Naive thymus-derived CD4-positive, alpha-beta T cell (primary cell): ENCODE measurements around the gene MBOAT2. TPM values are rescaled to one million over a fixed set of nuclear protein-coding genes. Genes with fewer than 3 reads are reported as not detected.
A peak's percentile ranks its signal among the peaks of the same experiment; 100 is the strongest.

ENCODE experiments used
- ATAC-seq: fragments of 150-1000 bp; cut with Tn5 transposase; 2 replicates; pipeline ENCODE4 v1.10.0; 2021; ENCODE audit warnings: mild to moderate bottlenecking, moderate library complexity
- CTCF ChIA-PET: fragments of 350-600 bp; sonication (Branson Sonifier 250); formaldehyde crosslinking; loops from one replicate; lab custom pipeline; 2021; ENCODE audit warnings: antibody characterized with exemption; lab: Charles Lee
- POLR2A ChIA-PET: fragments of 350-600 bp; sonication (Branson Sonifier 250); formaldehyde crosslinking; loops from one replicate; lab custom pipeline; 2021; ENCODE audit warnings: antibody characterized with exemption, inconsistent platforms; lab: Charles Lee
- DNase-seq, 9 donors: peaks; one replicate each; pipeline versions ENCODE4 v3.0.0 to v3.0.0-alpha.2; 2020 to 2022; ENCODE audit warnings: mixed read lengths in 1 of 9
- H3K27ac ChIP-seq: one replicate; pipeline ENCODE4 v1.7.0; 2013; ENCODE audit warnings: mild to moderate bottlenecking, low read depth, low read length, moderate library complexity
- H3K27me3 ChIP-seq, 2 donors: one replicate each; pipeline ENCODE4 v1.7.0; 2013; ENCODE audit warnings: low read length in 2 of 2, mild to moderate bottlenecking in 2 of 2, moderate library complexity in 2 of 2; ENCODE audit not compliant: control insufficient read depth in 2 of 2, insufficient read depth in 2 of 2
- H3K36me3 ChIP-seq, 3 experiments: 1 replicate in 2 of 3; 2 replicates in 1 of 3; pipeline ENCODE4 v1.7.0; 2013; ENCODE audit warnings: low read length in 3 of 3, mild to moderate bottlenecking in 3 of 3, moderate library complexity in 1 of 3; ENCODE audit not compliant: insufficient read depth in 3 of 3, control insufficient read depth in 2 of 3
- H3K4me1 ChIP-seq, 2 donors: one replicate each; pipeline ENCODE4 v1.7.0; 2013; ENCODE audit warnings: low read length in 2 of 2, mild to moderate bottlenecking in 2 of 2, moderate library complexity in 1 of 2; ENCODE audit not compliant: control insufficient read depth in 2 of 2, insufficient read depth in 2 of 2
- H3K4me3 ChIP-seq: 2 replicates; pipeline ENCODE4 v1.7.0; 2013; ENCODE audit warnings: mild to moderate bottlenecking, low read length
- H3K9me3 ChIP-seq, 3 experiments: 1 replicate in 2 of 3; 2 replicates in 1 of 3; pipeline ENCODE4 v1.7.0; 2013; ENCODE audit warnings: low read length in 3 of 3; ENCODE audit not compliant: control insufficient read depth in 2 of 3
- H3K27ac Mint-ChIP-seq, 9 donors: one replicate each; pipeline ENCODE4 v1.8.0; 2020 to 2022; ENCODE audit warnings: mixed read lengths in 9 of 9, mild to moderate bottlenecking in 8 of 9, moderate library complexity in 5 of 9, inconsistent platforms in 2 of 9
- H3K27me3 Mint-ChIP-seq, 5 donors: one replicate each; pipeline ENCODE4 v1.8.0; 2021 to 2022; ENCODE audit warnings: mixed read lengths in 5 of 5, mild to moderate bottlenecking in 1 of 5
- H3K36me3 Mint-ChIP-seq, 5 donors: one replicate each; pipeline ENCODE4 v1.8.0; 2020 to 2022; ENCODE audit warnings: mixed read lengths in 5 of 5, mild to moderate bottlenecking in 3 of 5, inconsistent platforms in 1 of 5
- H3K4me1 Mint-ChIP-seq, 7 donors: one replicate each; pipeline ENCODE4 v1.8.0; 2020 to 2022; ENCODE audit warnings: mixed read lengths in 7 of 7, mild to moderate bottlenecking in 3 of 7, inconsistent platforms in 1 of 7
- H3K4me3 Mint-ChIP-seq, 10 donors: one replicate each; pipeline ENCODE4 v1.8.0; 2020 to 2022; ENCODE audit warnings: mild to moderate bottlenecking in 10 of 10, mixed read lengths in 10 of 10, moderate library complexity in 6 of 10, inconsistent platforms in 2 of 10
- H3K9me3 Mint-ChIP-seq, 11 donors: one replicate each; pipeline ENCODE4 v1.8.0; 2020 to 2022; ENCODE audit warnings: mixed read lengths in 11 of 11, mild to moderate bottlenecking in 4 of 11, inconsistent platforms in 1 of 11, moderate library complexity in 1 of 11
- intact Hi-C, 2 donors: fragments of 100-400 bp; cut with micrococcal nuclease; formaldehyde crosslinking; loops; one replicate each; pipeline ENCODE4 v1.15.1; 2023
- polyA plus RNA-seq, 2 donors: library from polyadenylated mRNA; unstranded; fragments of 300-500 nt; fragmentation: Illumina TruSeq; gene quantifications; one replicate each; pipeline ENCODE4 v1.2.3, GENCODE V29; 2021
- total RNA-seq, 6 experiments: library from RNA in 5 of 6; stranded (reverse) in 5 of 6; gene quantifications; 1 replicate in 5 of 6; 2 replicates in 1 of 6; pipeline ENCODE4 v1.2.3 and lab custom pipeline; 2021 to 2026

MBOAT2 gene
- total and polyA plus RNA-seq, 7 experiments from 2014 or later, result 0.90 to 6.0 (median 1.9) TPM

GRCh38 chr2:8841932-8842331, 161.6 kb downstream of the MBOAT2 start:
- CTCF ChIA-PET, result no interaction called here
- H3K4me3 ChIP-seq, result no peak overlapping the region
- Mint-ChIP-seq H3K27me3 (peaks cover 15 to 32% (median 20%) of the 10 kb centered on the region in 5 donors), H3K36me3 (peaks cover 0 to 7% (median 4%) of the 10 kb centered on the region in 5 donors), H3K27ac (no peak overlapping the region), H3K4me3 (no peak overlapping the region), H3K9me3 (no peaks in the 10 kb centered on the region), H3K4me1 (peaks cover 0 to 17% (median 8%) of the 10 kb centered on the region in 7 donors)
- ATAC-seq (no peak), DNase-seq (no peak)
- H3K9me3 ChIP-seq, result no peaks in the 10 kb centered on the region
- H3K4me1 ChIP-seq, result peaks cover 4% of the 10 kb centered on the region in 2 donors
- H3K27me3 ChIP-seq, result no peaks in the 10 kb centered on the region
- H3K36me3 ChIP-seq, result peaks cover 0 to 5% (median 0%) of the 10 kb centered on the region in 3 experiments
- H3K27ac ChIP-seq, result no peak overlapping the region
- POLR2A ChIA-PET, result no interaction called here
- intact Hi-C loops, result no loop called here

GRCh38 chr2:8840475-8841091, 162.9 kb downstream of the MBOAT2 start:
- Histone ChIP-seq H3K9me3 (no peaks in the 10 kb centered on the region), H3K4me1 (peaks cover 13 to 15% of the 10 kb centered on the region in 2 donors), H3K27me3 (no peaks in the 10 kb centered on the region), H3K36me3 (peaks cover 0 to 6% (median 0%) of the 10 kb centered on the region in 3 experiments), H3K4me3 (no peak overlapping the region), H3K27ac (no peak overlapping the region)
- DNase-seq (no peak), ATAC-seq (no peak)
- peaks cover 9 to 29% (median 19%) of the 10 kb centered on the region in 7 donors for H3K4me1 Mint-ChIP-seq
- intact Hi-C loops, result no loop called here
- H3K4me3 Mint-ChIP-seq, result peak overlapping the region in 4 of 10 donors; percentile 9 to 64 (median 42)
- H3K27me3 Mint-ChIP-seq, result peaks cover 5 to 21% (median 8%) of the 10 kb centered on the region in 5 donors
- peaks cover 0 to 4% (median 3%) of the 10 kb centered on the region in 5 donors for H3K36me3 Mint-ChIP-seq
- CTCF ChIA-PET, result no interaction called here
- peak overlapping the region in 1 of 9 donors; percentile 8 for H3K27ac Mint-ChIP-seq
- H3K9me3 Mint-ChIP-seq, result no peaks in the 10 kb centered on the region
- POLR2A ChIA-PET, result no interaction called here

- peaks cover 23 to 25% of the 10 kb centered on the region in 2 donors for H3K4me1 ChIP-seq
- ChIA-PET POLR2A (no interaction called here), CTCF (interaction anchor here (0.6 kb wide), 1 partner anchor 123 kb away, joined by 3 read pairs; no protein-coding TSS in a partner anchor)
- H3K4me3 ChIP-seq, result no peak overlapping the region
- no peak for ATAC-seq
- H3K36me3 Mint-ChIP-seq, result peaks cover 0 to 4% (median 2%) of the 10 kb centered on the region in 5 donors
- H3K27ac ChIP-seq, result no peak overlapping the region
- no peak for DNase-seq
- H3K27ac Mint-ChIP-seq, result no peak overlapping the region
- intact Hi-C loops, result loop anchor here (5.0 kb wide), 3 partner anchors 583 to 1957 kb away; partner anchors contain the start of genes CPSF3 (in 2 of the 2), ITGB1BP1 (in 2 of the 2) and KLF11 (in 1 of the 2)
- no peaks in the 10 kb centered on the region for H3K9me3 ChIP-seq
- H3K9me3 Mint-ChIP-seq, result no peaks in the 10 kb centered on the region
- H3K4me3 Mint-ChIP-seq, result peak overlapping the region in 3 of 10 donors; percentile 8 to 16 (median 11)
- H3K27me3 Mint-ChIP-seq, result peaks cover 0 to 13% (median 0%) of the 10 kb centered on the region in 5 donors
- peaks cover 20 to 41% (median 31%) of the 10 kb centered on the region in 7 donors for H3K4me1 Mint-ChIP-seq
- peaks cover 0 to 6% (median 0%) of the 10 kb centered on the region in 3 experiments for H3K36me3 ChIP-seq
- H3K27me3 ChIP-seq, result no peaks in the 10 kb centered on the region
These were observed 164.1 kb downstream of the MBOAT2 start for GRCh38 chr2:8839189-8839965.

GRCh38 chr2:8837795-8838140, 165.7 kb downstream of the MBOAT2 start:
- Histone ChIP-seq H3K27me3 (no peaks in the 10 kb centered on the region), H3K27ac (peak overlapping the region; percentile 78), H3K4me1 (peaks cover 23 to 29% of the 10 kb centered on the region in 2 donors), H3K4me3 (peak overlapping the region; percentile 40), H3K9me3 (no peaks in the 10 kb centered on the region), H3K36me3 (peaks cover 0 to 6% (median 0%) of the 10 kb centered on the region in 3 experiments)
- no peaks in the 10 kb centered on the region for H3K9me3 Mint-ChIP-seq
- H3K27me3 Mint-ChIP-seq, result peaks cover 0 to 6% (median 0%) of the 10 kb centered on the region in 5 donors
- intact Hi-C loops, result loop anchor here (1.0 to 5.0 kb wide), 10 partner anchors 155 to 1975 kb away; partner anchors contain the start of genes CPSF3 (in 2 of the 2), ID2 (in 2 of the 2), ITGB1BP1 (in 2 of the 2) and KLF11 (in 1 of the 2)
- DNase-seq, result peak in 1 of 9 donors; percentile 11
- peak overlapping the region in 9 of 10 donors; percentile 96 to 100 (median 99) for H3K4me3 Mint-ChIP-seq
- POLR2A ChIA-PET, result no interaction called here
- CTCF ChIA-PET, result no interaction called here
- peaks cover 26 to 54% (median 46%) of the 10 kb centered on the region in 7 donors for H3K4me1 Mint-ChIP-seq
- ATAC-seq, result peak; percentile 1
- H3K36me3 Mint-ChIP-seq, result peaks cover 0 to 7% (median 3%) of the 10 kb centered on the region in 5 donors
- H3K27ac Mint-ChIP-seq, result peak overlapping the region in 7 of 9 donors; percentile 33 to 98 (median 94)

- Mint-ChIP-seq H3K4me1 (peaks cover 26 to 60% (median 51%) of the 10 kb centered on the region in 7 donors), H3K36me3 (peaks cover 0 to 7% (median 3%) of the 10 kb centered on the region in 5 donors), H3K27ac (peak within 1 kb of the TSS; percentile 94 to 100 (median 98)), H3K27me3 (peaks cover 0 to 5% (median 0%) of the 10 kb centered on the region in 5 donors), H3K9me3 (no peaks in the 10 kb centered on the region), H3K4me3 (peak within 1 kb of the TSS; percentile 96 to 100 (median 99))
- ChIA-PET POLR2A (interaction anchor here (0.5 to 0.6 kb wide), 2 partner anchors 1625 to 1767 kb away, joined by 3 read pairs; no protein-coding TSS in a partner anchor), CTCF (no interaction called here)
- Histone ChIP-seq H3K27ac (peak within 1 kb of the TSS; percentile 78), H3K9me3 (no peaks in the 10 kb centered on the region), H3K4me1 (peaks cover 23 to 29% of the 10 kb centered on the region in 2 donors), H3K36me3 (peaks cover 0 to 6% (median 0%) of the 10 kb centered on the region in 3 experiments), H3K4me3 (peak within 1 kb of the TSS; percentile 69), H3K27me3 (no peaks in the 10 kb centered on the region)
- ATAC-seq (peak; percentile 99), DNase-seq (peak; percentile 71 to 87 (median 82))
- intact Hi-C loops, result loop anchor here (1.0 to 5.0 kb wide), 10 partner anchors 154 to 1976 kb away; partner anchors contain the start of genes CPSF3 (in 2 of the 2), ID2 (in 2 of the 2), ITGB1BP1 (in 2 of the 2) and KLF11 (in 1 of the 2)
These were observed 166.3 kb downstream of the MBOAT2 start, which contains the start of gene KIDINS220 for GRCh38 chr2:8836971-8837794. TSS of gene KIDINS220 (minus strand) at chr2:8837613. CDS start at chr2:8827093, 10,520 bp downstream.
